Sigmoid colon (tissue), 3 donors: ENCODE measurements around the gene SH3GL2.

Experiments used
- POLR2A ChIP-seq, 2 donors: fragments of 450-650 bp; IDR thresholded peaks; one replicate each; pipeline ENCODE4 v1.6.1; 2016; ENCODE audit warnings: antibody characterized with exemption in 2 of 2, mild to moderate bottlenecking in 2 of 2, moderate library complexity in 2 of 2
- TF ChIP-seq, protein P1 (sequence below), 4 experiments: fragments of 450-650 bp in 3 of 4; fragments of 200-600 bp in 1 of 4; IDR thresholded peaks; one replicate each; pipeline ENCODE4 v1.5.1; 2016 to 2019; ENCODE audit warnings: antibody characterized with exemption in 4 of 4, mild to moderate bottlenecking in 3 of 4, moderate library complexity in 2 of 4

- TF ChIP-seq, protein P1, sequence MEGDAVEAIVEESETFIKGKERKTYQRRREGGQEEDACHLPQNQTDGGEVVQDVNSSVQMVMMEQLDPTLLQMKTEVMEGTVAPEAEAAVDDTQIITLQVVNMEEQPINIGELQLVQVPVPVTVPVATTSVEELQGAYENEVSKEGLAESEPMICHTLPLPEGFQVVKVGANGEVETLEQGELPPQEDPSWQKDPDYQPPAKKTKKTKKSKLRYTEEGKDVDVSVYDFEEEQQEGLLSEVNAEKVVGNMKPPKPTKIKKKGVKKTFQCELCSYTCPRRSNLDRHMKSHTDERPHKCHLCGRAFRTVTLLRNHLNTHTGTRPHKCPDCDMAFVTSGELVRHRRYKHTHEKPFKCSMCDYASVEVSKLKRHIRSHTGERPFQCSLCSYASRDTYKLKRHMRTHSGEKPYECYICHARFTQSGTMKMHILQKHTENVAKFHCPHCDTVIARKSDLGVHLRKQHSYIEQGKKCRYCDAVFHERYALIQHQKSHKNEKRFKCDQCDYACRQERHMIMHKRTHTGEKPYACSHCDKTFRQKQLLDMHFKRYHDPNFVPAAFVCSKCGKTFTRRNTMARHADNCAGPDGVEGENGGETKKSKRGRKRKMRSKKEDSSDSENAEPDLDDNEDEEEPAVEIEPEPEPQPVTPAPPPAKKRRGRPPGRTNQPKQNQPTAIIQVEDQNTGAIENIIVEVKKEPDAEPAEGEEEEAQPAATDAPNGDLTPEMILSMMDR (IDR thresholded peaks at IDR 0.05), result no peak
- TF ChIP-seq POLR2A (IDR thresholded peaks at IDR 0.05), result no peak
These were observed 42.8 kb upstream of the SH3GL2 start for GRCh38 chr9:17536027-17536426.
